Keratinocyte (primary cell): Measurements from ENCODE around the gene HECTD4. TPM values are rescaled to one million over a fixed set of nuclear protein-coding genes. Genes with fewer than 3 reads are reported as not detected.

Source experiments
- DNase-seq: peaks from one replicate; pipeline ENCODE4 v3.0.0-alpha.2; 2011; ENCODE audit warnings: low read depth, missing footprints, low spot score
- FAIRE-seq: peaks from 2 replicates; lab custom pipeline; 2011; peaks lifted over from hg19 to GRCh38; lab: Jason Lieb, UNC
- H2AFZ ChIP-seq: 2 replicates; pipeline ENCODE4 v1.6.0; 2012; ENCODE audit warnings: low read length, control low read depth, inconsistent platforms; ENCODE audit not compliant: control insufficient read depth
- H3K27ac ChIP-seq: 2 replicates; pipeline ENCODE4 v1.5.1; 2011; ENCODE audit warnings: low read length; ENCODE audit not compliant: control insufficient read depth, insufficient read depth
- H3K27me3 ChIP-seq: 3 replicates; pipeline ENCODE4 v1.6.0; 2011; ENCODE audit warnings: low read length; ENCODE audit not compliant: control insufficient read depth, insufficient read depth; ENCODE audit errors: extremely low read depth
- H3K36me3 ChIP-seq, 2 experiments: 2 replicates in 1 of 2; 3 replicates in 1 of 2; pipeline ENCODE4 v1.5.1; 2011; ENCODE audit warnings: low read length in 2 of 2, mild to moderate bottlenecking in 1 of 2; ENCODE audit not compliant: control insufficient read depth in 2 of 2, insufficient read depth in 2 of 2; ENCODE audit errors: extremely low read depth in 1 of 2
- H3K4me1 ChIP-seq: 3 replicates; pipeline ENCODE4 v1.5.1; 2011; ENCODE audit warnings: low read length; ENCODE audit not compliant: control insufficient read depth, insufficient read depth; ENCODE audit errors: extremely low read depth
- H3K4me2 ChIP-seq: 3 replicates; pipeline ENCODE4 v1.6.0; 2011; ENCODE audit warnings: low read depth, low read length; ENCODE audit not compliant: control insufficient read depth, insufficient read depth; ENCODE audit errors: extremely low read depth
- H3K4me3 ChIP-seq, 3 experiments: fragments of 200-600 bp in 1 of 3; sonication (generic) in 1 of 3; 2 replicates in 2 of 3; 3 replicates in 1 of 3; pipeline ENCODE4 v1.5.1; 2011 to 2016; ENCODE audit warnings: low read length in 3 of 3, mild to moderate bottlenecking in 3 of 3, control low read depth in 2 of 3, inconsistent platforms in 1 of 3, low read depth in 1 of 3, mixed read lengths in 1 of 3, mixed run types in 1 of 3, moderate library complexity in 1 of 3; ENCODE audit not compliant: control insufficient read depth in 2 of 3, insufficient read depth in 2 of 3; ENCODE audit errors: extremely low read depth in 1 of 3
- H3K79me2 ChIP-seq: 2 replicates; pipeline ENCODE4 v1.6.0; 2012; ENCODE audit warnings: low read length; ENCODE audit not compliant: control insufficient read depth, insufficient read depth
- H3K9ac ChIP-seq: 3 replicates; pipeline ENCODE4 v1.6.0; 2011; ENCODE audit warnings: low read length; ENCODE audit not compliant: control insufficient read depth, insufficient read depth; ENCODE audit errors: extremely low read depth
- H3K9me1 ChIP-seq: 3 replicates; pipeline ENCODE4 v1.6.0; 2011; ENCODE audit warnings: low read length; ENCODE audit not compliant: control insufficient read depth, insufficient read depth; ENCODE audit errors: extremely low read depth
- H3K9me3 ChIP-seq: 2 replicates; pipeline ENCODE4 v1.5.1; 2012; ENCODE audit warnings: low read depth, low read length; ENCODE audit not compliant: control insufficient read depth
- H4K20me1 ChIP-seq: 3 replicates; pipeline ENCODE4 v1.6.0; 2011; ENCODE audit warnings: low read length; ENCODE audit not compliant: control insufficient read depth, insufficient read depth; ENCODE audit errors: extremely low read depth
- CTCF ChIP-seq, 3 experiments: IDR thresholded peaks in 1 of 3; conservative IDR thresholded peaks in 1 of 3; optimal IDR thresholded peaks in 1 of 3; 2 replicates in 2 of 3; 3 replicates in 1 of 3; pipeline versions ENCODE3 to v1.5.1; 2011; ENCODE audit warnings: low read length in 3 of 3, mild to moderate bottlenecking in 3 of 3, moderate library complexity in 2 of 3, control low read depth in 1 of 3, inconsistent platforms in 1 of 3; ENCODE audit not compliant: insufficient read depth in 2 of 3; ENCODE audit errors: extremely low read depth in 1 of 3
- EZH2 ChIP-seq: IDR thresholded peaks from one replicate; pipeline ENCODE4 v1.6.1; 2012; ENCODE audit warnings: inconsistent platforms, mild to moderate bottlenecking, low read length, moderate library complexity
- dilution Hi-C: fragments of 300-500 bp; cut with MboI; formaldehyde crosslinking; loops from one replicate; pipeline ENCODE4 v1.7.0; 2020; ENCODE audit warnings: low sequenced_read_pairs; ENCODE audit not compliant: extremely low pct_ligation_motif_present
- polyA plus RNA-seq, 5 experiments: library from polyadenylated mRNA; depleted of rRNA in 3 of 5; stranded (reverse) in 3 of 5; stranded (forward) in 1 of 5; unstranded in 1 of 5; fragments of >200 nt; gene quantifications; 1 replicate in 1 of 5; 2 replicates in 3 of 5; 3 replicates in 1 of 5; pipeline versions ENCODE4 v1.2.1 to v1.2.3, GENCODE V29; 2011 to 2012; ENCODE audit warnings: missing spikeins in 2 of 5, low read depth in 1 of 5, low replicate concordance in 1 of 5

HECTD4 gene
- polyA plus RNA-seq, 1 donor (not counting 4 experiments of a cell fraction or from before 2014, with no cell fraction given), result 7.5 TPM

GRCh38 chr12:112314981-112315380 lies 67.2 kb downstream of the HECTD4 start:
- Histone ChIP-seq H3K36me3 (peaks cover 1 to 7% of the 10 kb centered on the region in 2 experiments), H3K4me3 (no peak overlapping the region), H3K9ac (no peak overlapping the region), H3K9me3 (no peaks in the 10 kb centered on the region), H3K27ac (no peak overlapping the region), H2AFZ (no peak overlapping the region), H4K20me1 (no peaks in the 10 kb centered on the region), H3K79me2 (no peaks in the 10 kb centered on the region), H3K4me2 (no peak overlapping the region), H3K4me1 (no peaks in the 10 kb centered on the region), H3K27me3 (no peaks in the 10 kb centered on the region), H3K9me1 (no peaks in the 10 kb centered on the region)
- TF ChIP-seq CTCF (optimal IDR thresholded peaks at IDR 0.05 in 1 of 3, IDR thresholded peaks at IDR 0.05 in 1 of 3, conservative IDR thresholded peaks at IDR 0.05 in 1 of 3; ENCODE audit: extremely low read depth in 1 of 3, insufficient read depth in 2 of 3, low read length in 3 of 3) (no peak), EZH2 (no peak)
- dilution Hi-C loops, result no loop called here
- no peak for FAIRE-seq
- no peak for DNase-seq

GRCh38 chr12:112309797-112310196 lies 72.4 kb downstream of the HECTD4 start:
- dilution Hi-C loops, result no loop called here
- Histone ChIP-seq H4K20me1 (no peaks in the 10 kb centered on the region), H3K9me3 (no peaks in the 10 kb centered on the region), H3K9me1 (no peaks in the 10 kb centered on the region), H3K36me3 (peaks cover 3 to 12% of the 10 kb centered on the region in 2 experiments), H3K4me1 (no peaks in the 10 kb centered on the region), H3K4me3 (no peak overlapping the region), H3K4me2 (no peak overlapping the region), H2AFZ (no peak overlapping the region), H3K9ac (no peak overlapping the region), H3K79me2 (no peaks in the 10 kb centered on the region), H3K27ac (no peak overlapping the region), H3K27me3 (no peaks in the 10 kb centered on the region)
- DNase-seq (no peak), FAIRE-seq (no peak)
- TF ChIP-seq EZH2, result no peak
- TF ChIP-seq CTCF (optimal IDR thresholded peaks at IDR 0.05 in 1 of 3, IDR thresholded peaks at IDR 0.05 in 1 of 3, conservative IDR thresholded peaks at IDR 0.05 in 1 of 3; ENCODE audit: extremely low read depth in 1 of 3, insufficient read depth in 2 of 3, low read length in 3 of 3), result no peak
